Left lung (tissue), 10 donors: ENCODE data around the gene KLF1. TPM values are rescaled to one million over a fixed set of nuclear protein-coding genes. Genes with fewer than 3 reads are reported as not detected.

ENCODE experiments used
- ATAC-seq: fragments of 200-7000 bp; cut with Tn5 transposase; one replicate; pipeline ENCODE4 v1.9.1; 2020; ENCODE audit warnings: moderate library complexity
- DNase-seq, 4 donors: peaks; one replicate each; pipeline ENCODE4 v3.0.0-alpha.2; 2013 to 2020
- H3K27ac ChIP-seq, 2 donors: fragments of 200-600 bp; sonication (generic) in 1 of 2; one replicate each; pipeline versions ENCODE4 v1.5.0 to v1.8.0; 2020 to 2021
- H3K27me3 ChIP-seq, 2 donors: fragments of 200-600 bp; sonication (generic) in 1 of 2; one replicate each; pipeline versions ENCODE4 v1.5.0 to v1.8.0; 2020 to 2021
- H3K36me3 ChIP-seq, 2 donors: fragments of 200-600 bp; sonication (generic) in 1 of 2; one replicate each; pipeline versions ENCODE4 v1.5.0 to v1.8.0; 2020 to 2021
- H3K4me1 ChIP-seq, 2 donors: fragments of 200-600 bp; one replicate each; pipeline ENCODE4 v1.8.0; 2021
- H3K4me3 ChIP-seq, 2 donors: fragments of 200-600 bp; sonication (generic) in 1 of 2; one replicate each; pipeline versions ENCODE4 v1.5.0 to v1.8.0; 2020 to 2021; ENCODE audit warnings: mild to moderate bottlenecking in 1 of 2
- H3K9me3 ChIP-seq, 2 donors: fragments of 200-600 bp; sonication (generic) in 1 of 2; one replicate each; pipeline versions ENCODE4 v1.5.0 to v1.8.0; 2020 to 2021
- intact Hi-C, 2 donors: fragments of 100-400 bp; cut with DNase I; formaldehyde crosslinking; loops; one replicate each; pipeline versions ENCODE4 v1.11.2 to v1.14.2; 2022
- microRNA-seq, 2 donors: library from miRNA; unstranded; fragments of <30 nt; microRNA quantifications; one replicate each; pipeline ENCODE4, GENCODE V29; 2019
- polyA plus RNA-seq, 6 donors: library from polyadenylated mRNA; unstranded; fragments of 120-200 nt; gene quantifications; one replicate each; pipeline ENCODE4 v1.2.1, GENCODE V29; 2013; ENCODE audit not compliant: insufficient read length in 6 of 6
- total RNA-seq, 2 donors: library from RNA; stranded (reverse); fragmentation: NEBNext Ultra II Directional; extraction: Animal tissue kit (Norgen Biotek cat#: 25700); gene quantifications; one replicate each; pipeline ENCODE4 v1.2.1, GENCODE V29; 2021
- TF ChIP-seq, protein P1 (sequence below), 2 donors: fragments of 200-600 bp; sonication (generic) in 1 of 2; IDR thresholded peaks; one replicate each; pipeline versions ENCODE4 v1.5.0 to v1.8.0; 2021; ENCODE audit warnings: antibody characterized with exemption in 2 of 2
- donor health status: DM: no; HTN: yes; CAD: no.
- donor health status: DM: no; HTN: no; CAD: no.

Gene KLF1
- total and polyA plus RNA-seq, 8 donors, result 0.35 to 1.2 (median 0.60) TPM; not detected in 1

DNA sequence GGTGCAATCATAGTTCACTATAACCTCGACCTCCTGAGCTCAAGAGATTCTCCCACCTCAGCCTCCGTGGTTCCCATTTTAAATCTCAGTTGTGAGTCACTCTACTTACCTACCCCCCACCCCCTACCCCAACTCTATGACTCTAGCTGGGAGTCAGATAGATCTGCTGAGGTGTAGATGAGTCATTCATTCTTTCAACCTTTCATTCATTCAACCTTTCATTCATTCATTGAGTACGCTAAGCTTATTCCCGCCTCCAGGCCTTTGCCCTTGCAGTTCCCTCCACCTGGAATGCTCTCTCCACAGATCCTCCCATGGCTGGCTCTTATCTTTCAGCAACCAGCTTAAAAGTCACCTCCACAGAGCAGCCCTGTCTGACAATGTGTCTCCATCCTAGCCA, 49.8 kb downstream of the KLF1 start:
- Histone ChIP-seq H3K27ac (no peak overlapping the region), H3K9me3 (no peaks in the 10 kb centered on the region), H3K4me1 (peaks cover 4 to 36% of the 10 kb centered on the region in 2 donors), H3K4me3 (no peak overlapping the region), H3K27me3 (peaks cover 91 to 100% of the 10 kb centered on the region in 2 donors), H3K36me3 (no peaks in the 10 kb centered on the region)
- DNase-seq (no peak), ATAC-seq (no peak)
- TF ChIP-seq, protein P1, sequence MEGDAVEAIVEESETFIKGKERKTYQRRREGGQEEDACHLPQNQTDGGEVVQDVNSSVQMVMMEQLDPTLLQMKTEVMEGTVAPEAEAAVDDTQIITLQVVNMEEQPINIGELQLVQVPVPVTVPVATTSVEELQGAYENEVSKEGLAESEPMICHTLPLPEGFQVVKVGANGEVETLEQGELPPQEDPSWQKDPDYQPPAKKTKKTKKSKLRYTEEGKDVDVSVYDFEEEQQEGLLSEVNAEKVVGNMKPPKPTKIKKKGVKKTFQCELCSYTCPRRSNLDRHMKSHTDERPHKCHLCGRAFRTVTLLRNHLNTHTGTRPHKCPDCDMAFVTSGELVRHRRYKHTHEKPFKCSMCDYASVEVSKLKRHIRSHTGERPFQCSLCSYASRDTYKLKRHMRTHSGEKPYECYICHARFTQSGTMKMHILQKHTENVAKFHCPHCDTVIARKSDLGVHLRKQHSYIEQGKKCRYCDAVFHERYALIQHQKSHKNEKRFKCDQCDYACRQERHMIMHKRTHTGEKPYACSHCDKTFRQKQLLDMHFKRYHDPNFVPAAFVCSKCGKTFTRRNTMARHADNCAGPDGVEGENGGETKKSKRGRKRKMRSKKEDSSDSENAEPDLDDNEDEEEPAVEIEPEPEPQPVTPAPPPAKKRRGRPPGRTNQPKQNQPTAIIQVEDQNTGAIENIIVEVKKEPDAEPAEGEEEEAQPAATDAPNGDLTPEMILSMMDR (IDR thresholded peaks at IDR 0.05), result no peak
- intact Hi-C loops, result no loop called here

DNA sequence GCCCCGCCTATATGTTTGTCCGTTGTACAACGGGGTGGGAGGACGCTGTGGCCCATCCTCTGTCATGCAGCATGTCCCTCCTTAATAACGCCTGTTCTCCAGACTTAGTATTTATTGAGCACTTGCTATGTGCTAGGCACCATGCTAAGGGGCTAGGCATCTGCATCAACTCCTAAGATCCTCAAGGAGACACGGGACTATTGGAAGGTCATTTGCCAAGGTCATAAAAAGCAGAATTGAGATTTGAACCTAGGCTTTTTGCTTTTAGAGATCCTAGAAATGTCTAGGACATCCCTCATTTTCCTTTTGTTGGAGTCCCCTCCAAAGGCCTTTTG, 50.5 kb downstream of the KLF1 start:
- Histone ChIP-seq H3K27ac (no peak overlapping the region), H3K36me3 (no peaks in the 10 kb centered on the region), H3K4me1 (peaks cover 4 to 37% of the 10 kb centered on the region in 2 donors), H3K9me3 (no peaks in the 10 kb centered on the region), H3K4me3 (no peak overlapping the region), H3K27me3 (peaks cover 95 to 100% of the 10 kb centered on the region in 2 donors)
- ATAC-seq, result no peak
- TF ChIP-seq, protein P1 (IDR thresholded peaks at IDR 0.05), result no peak
- intact Hi-C loops, result no loop called here
- no peak for DNase-seq

DNA sequence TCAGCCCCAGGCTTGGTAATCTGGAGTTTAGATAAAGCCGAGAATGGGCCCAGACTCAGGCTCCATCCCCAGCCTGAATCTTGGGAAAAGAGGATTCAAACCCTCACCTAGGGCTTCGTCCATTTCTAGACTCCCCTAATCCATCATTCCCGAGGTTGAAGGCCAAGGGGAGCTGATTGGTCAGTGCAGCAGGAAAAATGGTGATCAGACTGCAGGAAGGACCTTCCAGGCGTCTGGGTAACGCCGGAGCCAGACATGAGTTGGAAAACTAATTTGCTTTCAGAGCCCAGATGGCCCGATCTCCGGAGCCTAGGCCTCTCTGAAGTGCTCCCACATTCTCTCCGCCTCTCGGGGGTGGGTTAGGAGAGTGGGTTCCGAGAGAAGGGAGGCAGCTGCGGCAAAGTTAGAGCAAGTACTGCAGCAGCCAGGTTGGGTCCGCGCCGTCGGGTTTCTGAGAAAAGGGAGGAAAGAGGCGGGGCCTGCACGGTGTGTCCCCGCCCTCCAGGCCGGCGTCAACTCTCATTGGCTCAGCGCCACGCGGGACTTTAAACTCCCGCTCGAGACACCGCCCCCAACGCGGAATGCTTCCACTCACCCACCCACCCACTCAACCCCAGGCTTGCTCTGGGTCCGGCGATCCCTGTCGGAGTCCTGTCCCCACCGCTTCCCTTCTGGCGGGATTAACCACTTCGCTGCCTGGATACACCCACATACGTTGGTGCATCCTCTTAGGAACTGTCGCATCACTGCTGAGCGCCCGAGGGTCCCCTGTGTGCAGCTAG, 51.8 kb downstream of the KLF1 start:
- peaks cover 4 to 33% of the 10 kb centered on the region in 2 donors for H3K4me1 ChIP-seq
- no peaks in the 10 kb centered on the region for H3K9me3 ChIP-seq
- H3K4me3 ChIP-seq, result no peak overlapping the region
- intact Hi-C loops, result no loop called here
- DNase-seq, result no peak
- TF ChIP-seq, protein P1 (IDR thresholded peaks at IDR 0.05), result no peak
- ATAC-seq, result no peak
- H3K36me3 ChIP-seq, result no peaks in the 10 kb centered on the region
- no peak overlapping the region for H3K27ac ChIP-seq
- H3K27me3 ChIP-seq, result peaks cover 82 to 100% of the 10 kb centered on the region in 2 donors

DNA sequence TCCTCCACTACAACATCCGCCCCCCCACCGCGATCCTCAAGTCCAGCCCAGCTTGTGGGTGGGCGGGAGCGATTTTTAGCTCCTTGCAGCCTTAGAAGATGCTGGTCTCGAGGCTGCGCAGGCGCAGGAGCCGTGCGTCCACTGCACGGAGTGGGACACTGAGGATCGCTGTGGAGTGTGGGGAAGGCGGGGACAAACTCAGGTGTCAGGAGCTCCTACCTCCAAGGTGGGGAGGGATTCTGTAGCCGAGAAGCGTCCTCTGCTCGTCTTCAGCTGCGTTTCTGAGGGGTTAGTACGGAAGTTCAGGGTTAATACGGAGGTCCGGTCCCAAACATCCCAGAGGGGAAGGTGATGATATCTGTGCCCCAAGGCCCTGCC, 52.4 kb downstream of the KLF1 start, which contains the start of gene RTBDN:
Gene RTBDN, minus strand, starts transcription at position 14 of the 378 bp plus-strand sequence. CDS start 4,600 bp downstream, outside the sequence.
- intact Hi-C loops, result no loop called here

More for the DNA sequence above, 52.4 kb downstream of the KLF1 start, which contains the start of gene RTBDN:
- no peaks in the 10 kb centered on the region for H3K36me3 ChIP-seq
- H3K27me3 ChIP-seq, result peaks cover 77 to 100% of the 10 kb centered on the region in 2 donors
- peak within 1 kb of the TSS; percentile 21 to 37 for H3K4me3 ChIP-seq
- TF ChIP-seq, protein P1 (IDR thresholded peaks at IDR 0.05), result no peak
- DNase-seq, result no peak
- ATAC-seq, result no peak
- H3K9me3 ChIP-seq, result no peaks in the 10 kb centered on the region
- no peak within 1 kb of the TSS for H3K27ac ChIP-seq
- H3K4me1 ChIP-seq, result peaks cover 4 to 33% of the 10 kb centered on the region in 2 donors

Small RNA genes within 50 kb of the gene (microRNA-seq; reads per million reads assigned to microRNA genes)
- gene MIR5695 (0 to 0.17 reads per million in 2 donors), gene MIR6794 (0 reads per million in 2 donors)

Other genes with a start within 250 kb of the KLF1 start
- 100 to 1,000 TPM; 164 to 176 TPM for gene MAN2B1, start 220.5 kb downstream of the KLF1 start, total RNA-seq
- 10 to 100 TPM; 31.7 to 42.8 (median 38.1) TPM for gene MAN2B1, start 220.5 kb downstream of the KLF1 start, polyA plus RNA-seq
- gene WDR83, start 220.4 kb downstream of the KLF1 start, total RNA-seq, result 10 to 100 TPM in 1 of 2 donors, 1 to 10 TPM in 1; 9.0 to 10.8 TPM
- gene WDR83, start 220.4 kb downstream of the KLF1 start, polyA plus RNA-seq, result 10 to 100 TPM; 21.7 to 27.1 (median 23.2) TPM
- gene DHPS, start 205.3 kb downstream of the KLF1 start, total RNA-seq, result 10 to 100 TPM; 63.8 to 70.1 TPM
- gene DHPS, start 205.3 kb downstream of the KLF1 start, polyA plus RNA-seq, result 10 to 100 TPM; 81.4 to 96.9 (median 84.1) TPM
- gene GNG14, start 199.2 kb downstream of the KLF1 start, total RNA-seq, result not detected
- under 1 TPM in 2 of 6 donors, not detected in 4; 0.55 to 0.73 TPM for gene GNG14, start 199.2 kb downstream of the KLF1 start, polyA plus RNA-seq
- 1 to 10 TPM; 6.0 to 6.9 TPM for gene FBXW9, start 190.6 kb downstream of the KLF1 start, total RNA-seq
- 10 to 100 TPM in 5 of 6 donors, 1 to 10 TPM in 1; 9.0 to 13.1 (median 10.9) TPM for gene FBXW9, start 190.6 kb downstream of the KLF1 start, polyA plus RNA-seq
- gene TNPO2, start 163.3 kb downstream of the KLF1 start, total RNA-seq, result 10 to 100 TPM; 54.8 to 64.3 TPM
- 10 to 100 TPM; 76.5 to 92.6 (median 80.3) TPM for gene TNPO2, start 163.3 kb downstream of the KLF1 start, polyA plus RNA-seq
- gene TRIR, start 152.5 kb downstream of the KLF1 start, total RNA-seq, result 100 to 1,000 TPM; 115 to 128 TPM
- gene TRIR, start 152.5 kb downstream of the KLF1 start, polyA plus RNA-seq, result 100 to 1,000 TPM; 130 to 183 (median 151) TPM
- 10 to 100 TPM; 70.4 to 71.2 TPM for gene GET3, start 149.7 kb downstream of the KLF1 start, total RNA-seq
- gene GET3, start 149.7 kb downstream of the KLF1 start, polyA plus RNA-seq, result 10 to 100 TPM; 51.4 to 66.2 (median 56.2) TPM
- gene BEST2, start 135.4 kb downstream of the KLF1 start, total RNA-seq, result not detected
- gene BEST2, start 135.4 kb downstream of the KLF1 start, polyA plus RNA-seq, result under 1 TPM in 4 of 6 donors, not detected in 2; 0.08 to 0.17 (median 0.12) TPM
- 10 to 100 TPM; 57.7 to 57.9 TPM for gene HOOK2, start 111.6 kb downstream of the KLF1 start, total RNA-seq
- 10 to 100 TPM; 59.8 to 91.2 (median 78.8) TPM for gene HOOK2, start 111.6 kb downstream of the KLF1 start, polyA plus RNA-seq
- 100 to 1,000 TPM; 131 to 135 TPM for gene JUNB, start 95.7 kb downstream of the KLF1 start, total RNA-seq
- gene JUNB, start 95.7 kb downstream of the KLF1 start, polyA plus RNA-seq, result 100 to 1,000 TPM in 1 of 6 donors, 10 to 100 TPM in 5; 11.7 to 278 (median 53.7) TPM
- gene PRDX2, start 85.4 kb downstream of the KLF1 start, total RNA-seq, result 100 to 1,000 TPM; 186 to 217 TPM
- 100 to 1,000 TPM; 219 to 267 (median 249) TPM for gene PRDX2, start 85.4 kb downstream of the KLF1 start, polyA plus RNA-seq
- gene THSD8, start 85.1 kb downstream of the KLF1 start, total RNA-seq, result 1 to 10 TPM; 6.6 to 9.0 TPM
- 10 to 100 TPM in 1 of 6 donors, 1 to 10 TPM in 5; 2.2 to 11.6 (median 4.9) TPM for gene THSD8, start 85.1 kb downstream of the KLF1 start, polyA plus RNA-seq
- 10 to 100 TPM; 10.9 to 16.6 TPM for gene RNASEH2A, start 80.6 kb downstream of the KLF1 start, total RNA-seq
- gene RNASEH2A, start 80.6 kb downstream of the KLF1 start, polyA plus RNA-seq, result 10 to 100 TPM; 29.1 to 47.4 (median 34.3) TPM
- gene RTBDN, start 52.6 kb downstream of the KLF1 start, total RNA-seq, result not detected
- gene RTBDN, start 52.6 kb downstream of the KLF1 start, polyA plus RNA-seq, result under 1 TPM in 3 of 6 donors, not detected in 3; 0.17 to 0.21 (median 0.20) TPM
- under 1 TPM; 0.15 to 0.29 TPM for gene MAST1, start 48.7 kb downstream of the KLF1 start, total RNA-seq
- gene MAST1, start 48.7 kb downstream of the KLF1 start, polyA plus RNA-seq, result 1 to 10 TPM; 1.2 to 2.4 (median 1.6) TPM
- 10 to 100 TPM; 64.8 to 72.8 TPM for gene DNASE2, start 5.8 kb downstream of the KLF1 start, total RNA-seq
- 10 to 100 TPM; 18.7 to 22.2 (median 20.6) TPM for gene DNASE2, start 5.8 kb downstream of the KLF1 start, polyA plus RNA-seq
- 10 to 100 TPM; 23.6 to 26.7 TPM for gene GCDH, start 4.0 kb upstream of the KLF1 start, total RNA-seq
- 10 to 100 TPM; 25.6 to 29.2 (median 27.3) TPM for gene GCDH, start 4.0 kb upstream of the KLF1 start, polyA plus RNA-seq
- under 1 TPM in 1 of 2 donors, not detected in 1; 0.41 TPM for gene SYCE2, start 32.1 kb upstream of the KLF1 start, total RNA-seq
- 1 to 10 TPM; 2.3 to 4.1 (median 3.5) TPM for gene SYCE2, start 32.1 kb upstream of the KLF1 start, polyA plus RNA-seq
- 10 to 100 TPM; 40.9 to 59.4 TPM for gene FARSA, start 46.5 kb upstream of the KLF1 start, total RNA-seq
- gene FARSA, start 46.5 kb upstream of the KLF1 start, polyA plus RNA-seq, result 10 to 100 TPM; 35.3 to 46.2 (median 41.8) TPM
- gene CALR, start 51.4 kb upstream of the KLF1 start, total RNA-seq, result 1,000 to 10,000 TPM; 1,387 to 1,778 TPM
- gene CALR, start 51.4 kb upstream of the KLF1 start, polyA plus RNA-seq, result 100 to 1,000 TPM; 654 to 817 (median 801) TPM
- gene RAD23A, start 58.7 kb upstream of the KLF1 start, total RNA-seq, result 100 to 1,000 TPM in 1 of 2 donors, 10 to 100 TPM in 1; 74.8 to 118 TPM
- 10 to 100 TPM; 65.3 to 89.7 (median 75.5) TPM for gene RAD23A, start 58.7 kb upstream of the KLF1 start, polyA plus RNA-seq
- gene GADD45GIP1, start 70.0 kb upstream of the KLF1 start, total RNA-seq, result 10 to 100 TPM; 14.7 to 20.5 TPM
- gene GADD45GIP1, start 70.0 kb upstream of the KLF1 start, polyA plus RNA-seq, result 10 to 100 TPM; 22.6 to 35.2 (median 28.4) TPM
- gene DAND5, start 82.4 kb upstream of the KLF1 start, total RNA-seq, result under 1 TPM in 1 of 2 donors, not detected in 1; 0.13 TPM
- gene DAND5, start 82.4 kb upstream of the KLF1 start, polyA plus RNA-seq, result under 1 TPM; 0.15 to 0.54 (median 0.32) TPM
- 100 to 1,000 TPM; 166 to 237 TPM for gene NFIX, start 108.3 kb upstream of the KLF1 start, total RNA-seq
- 100 to 1,000 TPM in 4 of 6 donors, 10 to 100 TPM in 2; 92.6 to 139 (median 111) TPM for gene NFIX, start 108.3 kb upstream of the KLF1 start, polyA plus RNA-seq
- 10 to 100 TPM; 15.4 to 32.9 TPM for gene LYL1, start 215.7 kb upstream of the KLF1 start, total RNA-seq
- 10 to 100 TPM in 2 of 6 donors, 1 to 10 TPM in 4; 5.3 to 10.9 (median 8.8) TPM for gene LYL1, start 215.7 kb upstream of the KLF1 start, polyA plus RNA-seq
- gene TRMT1, start 229.5 kb upstream of the KLF1 start, total RNA-seq, result 10 to 100 TPM; 24.2 to 46.2 TPM
- gene TRMT1, start 229.5 kb upstream of the KLF1 start, polyA plus RNA-seq, result 10 to 100 TPM; 28.0 to 37.6 (median 33.9) TPM
- 10 to 100 TPM; 65.1 to 92.5 TPM for gene NACC1, start 231.1 kb upstream of the KLF1 start, total RNA-seq
- 10 to 100 TPM; 14.9 to 23.4 (median 19.5) TPM for gene NACC1, start 231.1 kb upstream of the KLF1 start, polyA plus RNA-seq